RKO (cell line): ENCODE data around the gene FNDC8.
"Not testable (repeated sequence)": the region's sequence is repeated elsewhere in the genome, so short reads cannot be mapped to it uniquely, and the experiment has no call there.

Experiments used
- DNase-seq: peaks from one replicate; pipeline ENCODE4 v3.0.0-alpha.2; 2016; ENCODE audit warnings: low spot score

The FNDC8 gene

GRCh38 chr17:35095741-35096140 is 25.7 kb upstream of the FNDC8 start:
- DNase-seq, result no peak

- no peak for DNase-seq
Observed at GRCh38 chr17:35097776-35098175, 23.6 kb upstream of the FNDC8 start.

GRCh38 chr17:35099908-35100307 is 21.5 kb upstream of the FNDC8 start:
- no peak for DNase-seq

GRCh38 chr17:35101036-35101435 is 20.4 kb upstream of the FNDC8 start:
- no peak for DNase-seq

GRCh38 chr17:35101725-35102124 is 19.7 kb upstream of the FNDC8 start:
- no peak for DNase-seq

- DNase-seq, result no peak
Observed at GRCh38 chr17:35103271-35103670, 18.1 kb upstream of the FNDC8 start.

GRCh38 chr17:35104844-35105450 is 16.5 kb upstream of the FNDC8 start:
- DNase-seq, result no peak

- DNase-seq, result not testable (repeated sequence)
Observed at GRCh38 chr17:35110791-35111190, 10.6 kb upstream of the FNDC8 start.

GRCh38 chr17:35116845-35117244 is 4.6 kb upstream of the FNDC8 start:
- no peak for DNase-seq

GRCh38 chr17:35117984-35118383 is 3.4 kb upstream of the FNDC8 start:
- peak; percentile 48 for DNase-seq

- DNase-seq, result peak; percentile 77
Observed at GRCh38 chr17:35119370-35120165, 1.8 kb upstream of the FNDC8 start, which contains the start of gene RAD51D. Gene RAD51D (minus strand): TSS chr17:35119860. CDS start chr17:35119613, 247 bp downstream.

- no peak for DNase-seq
Observed at GRCh38 chr17:35127751-35128514, 6.5 kb downstream of the FNDC8 start.

- no peak for DNase-seq
Observed at GRCh38 chr17:35129154-35129972, 7.9 kb downstream of the FNDC8 start.

- DNase-seq, result peak; percentile 33
Observed at GRCh38 chr17:35129973-35130351, 8.5 kb downstream of the FNDC8 start.

- DNase-seq, result no peak
Observed at GRCh38 chr17:35130392-35130791, 9.0 kb downstream of the FNDC8 start.

GRCh38 chr17:35132099-35132498 is 10.7 kb downstream of the FNDC8 start:
- no peak for DNase-seq

- DNase-seq, result no peak
Observed at GRCh38 chr17:35132816-35133550, 11.6 kb downstream of the FNDC8 start.

- no peak for DNase-seq
Observed at GRCh38 chr17:35135322-35135721, 13.9 kb downstream of the FNDC8 start.

- no peak for DNase-seq
Observed at GRCh38 chr17:35138218-35138617, 16.8 kb downstream of the FNDC8 start.

GRCh38 chr17:35141681-35142466 is 20.5 kb downstream of the FNDC8 start, which contains the start of gene NLE1:
Gene NLE1 (minus strand): TSS chr17:35142303. CDS start chr17:35142275, 28 bp downstream.
- DNase-seq, result peak; percentile 81
